K562 (cell line): ENCODE data around the gene IL17RC. TPM values are rescaled to one million over a fixed set of nuclear protein-coding genes. Genes with fewer than 3 reads are reported as not detected.

ENCODE experiments used
- CBFA2T2 ChIP-seq: fragments of 450-650 bp; conservative IDR thresholded peaks from 2 replicates; pipeline ENCODE4 v1.6.1; 2017; ENCODE audit warnings: mild to moderate bottlenecking
- CBX1 ChIP-seq: sonication (generic); IDR thresholded peaks from 2 replicates; pipeline ENCODE4 v1.6.1; 2016; ENCODE audit warnings: antibody characterized with exemption, low read depth, mild to moderate bottlenecking
- CREB1 ChIP-seq, 2 experiments: sonication (generic) in 1 of 2; formaldehyde crosslinking in 1 of 2; IDR thresholded peaks; 2 replicates each; pipeline versions ENCODE4 v1.6.1 to v1.8.0; 2012 to 2022; ENCODE audit warnings: inconsistent platforms in 1 of 2, mild to moderate bottlenecking in 1 of 2, missing genetic modification reagents in 1 of 2, moderate library complexity in 1 of 2
- RBBP5 ChIP-seq: fragments of 200-600 bp; sonication (generic); IDR thresholded peaks from 2 replicates; pipeline ENCODE4 v1.6.1; 2012; ENCODE audit warnings: borderline replicate concordance, mild to moderate bottlenecking, low read length, control low read depth, inconsistent platforms; ENCODE audit not compliant: insufficient read depth, poor library complexity, severe bottlenecking
- YY1 ChIP-seq, 3 experiments: IDR thresholded peaks; 2 replicates each; pipeline ENCODE4 v1.6.1; 2011; ENCODE audit warnings: low read length in 2 of 3, mild to moderate bottlenecking in 2 of 3, moderate library complexity in 2 of 3, borderline replicate concordance in 1 of 3, control low read depth in 1 of 3, low read depth in 1 of 3; ENCODE audit not compliant: insufficient read depth in 3 of 3, insufficient replicate concordance in 2 of 3, control insufficient read depth in 1 of 3, insufficient read length in 1 of 3; ENCODE audit errors: extremely low read depth in 1 of 3
- ZC3H4 ChIP-seq: sonication (generic); formaldehyde crosslinking; IDR thresholded peaks from 2 replicates; pipeline ENCODE4 v1.9.0; 2021; ENCODE audit warnings: missing genetic modification reagents, borderline replicate concordance
- polyA plus RNA-seq, 8 experiments: library from polyadenylated mRNA; depleted of rRNA in 4 of 8; stranded (reverse) in 5 of 8; unstranded in 3 of 8; fragments of >200 nt; fragmentation: Nextera tagmentation in 2 of 8; fragmentation: Illumina TruSeq in 1 of 8; extraction: Ambion mirVana in 2 of 8; extraction: Trizol in 1 of 8; gene quantifications; 2 replicates each; pipeline versions ENCODE4 v1.2.1 to v1.2.3, GENCODE V29; 2011 to 2014; ENCODE audit warnings: inconsistent platforms in 1 of 8, missing spikeins in 1 of 8
- total RNA-seq, 7 experiments: library from RNA; depleted of rRNA in 6 of 7; stranded (reverse); fragments of >200 nt in 6 of 7; fragmentation: Illumina TruSeq in 2 of 7; extraction: Trizol in 2 of 7; gene quantifications; 2 replicates each; pipeline versions ENCODE4 v1.2.1 to v1.2.3, GENCODE V29; 2011 to 2021; ENCODE audit warnings: low replicate concordance in 1 of 7
- TF ChIP-seq, protein P1 (sequence below): fragments of 250-450 bp; sonication (Bioruptor Pico); IDR thresholded peaks from 2 replicates; pipeline ENCODE4 v1.4.0; 2020
- TF ChIP-seq, protein P2 (sequence below): sonication (generic); formaldehyde crosslinking; IDR thresholded peaks from 2 replicates; pipeline ENCODE4 v1.8.1; 2022; ENCODE audit warnings: missing genetic modification reagents
- TF ChIP-seq, protein P3 (sequence below): fragments of 450-650 bp; formaldehyde crosslinking; IDR thresholded peaks from 2 replicates; pipeline ENCODE4 v1.4.0; 2020; ENCODE audit warnings: mild to moderate bottlenecking, moderate library complexity
- TF ChIP-seq, protein P4 (sequence below): fragments of 450-650 bp; IDR thresholded peaks from 2 replicates; pipeline ENCODE4 v1.6.1; 2016; ENCODE audit warnings: antibody characterized with exemption
- TF ChIP-seq, protein P5 (sequence below): fragments of 250-450 bp; sonication (Bioruptor Pico); IDR thresholded peaks from 2 replicates; pipeline ENCODE4 v1.5.0; 2021
- TF ChIP-seq, protein P6 (sequence below): fragments of 450-650 bp; IDR thresholded peaks from 2 replicates; pipeline ENCODE4 v1.6.1; 2017; ENCODE audit warnings: antibody characterized with exemption, mild to moderate bottlenecking

The IL17RC gene
- total and polyA plus RNA-seq, 9 of the 15 experiments (the other 6 are each of a cell fraction or from before 2014, with no cell fraction given), result 0.15 to 11.4 (median 7.1) TPM; not detected in 1

DNA sequence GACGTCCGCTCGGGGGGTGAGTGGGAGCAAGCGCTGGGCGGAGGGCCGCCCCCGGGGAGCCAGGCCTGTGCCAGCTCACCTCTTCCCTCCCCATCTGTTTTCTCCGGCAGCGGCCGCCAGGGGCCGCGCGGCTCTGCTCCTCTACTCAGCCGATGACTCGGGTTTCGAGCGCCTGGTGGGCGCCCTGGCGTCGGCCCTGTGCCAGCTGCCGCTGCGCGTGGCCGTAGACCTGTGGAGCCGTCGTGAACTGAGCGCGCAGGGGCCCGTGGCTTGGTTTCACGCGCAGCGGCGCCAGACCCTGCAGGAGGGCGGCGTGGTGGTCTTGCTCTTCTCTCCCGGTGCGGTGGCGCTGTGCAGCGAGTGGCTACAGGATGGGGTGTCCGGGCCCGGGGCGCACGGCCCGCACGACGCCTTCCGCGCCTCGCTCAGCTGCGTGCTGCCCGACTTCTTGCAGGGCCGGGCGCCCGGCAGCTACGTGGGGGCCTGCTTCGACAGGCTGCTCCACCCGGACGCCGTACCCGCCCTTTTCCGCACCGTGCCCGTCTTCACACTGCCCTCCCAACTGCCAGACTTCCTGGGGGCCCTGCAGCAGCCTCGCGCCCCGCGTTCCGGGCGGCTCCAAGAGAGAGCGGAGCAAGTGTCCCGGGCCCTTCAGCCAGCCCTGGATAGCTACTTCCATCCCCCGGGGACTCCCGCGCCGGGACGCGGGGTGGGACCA is 16.1 kb downstream of the IL17RC start (continued):
- TF ChIP-seq, protein P1, sequence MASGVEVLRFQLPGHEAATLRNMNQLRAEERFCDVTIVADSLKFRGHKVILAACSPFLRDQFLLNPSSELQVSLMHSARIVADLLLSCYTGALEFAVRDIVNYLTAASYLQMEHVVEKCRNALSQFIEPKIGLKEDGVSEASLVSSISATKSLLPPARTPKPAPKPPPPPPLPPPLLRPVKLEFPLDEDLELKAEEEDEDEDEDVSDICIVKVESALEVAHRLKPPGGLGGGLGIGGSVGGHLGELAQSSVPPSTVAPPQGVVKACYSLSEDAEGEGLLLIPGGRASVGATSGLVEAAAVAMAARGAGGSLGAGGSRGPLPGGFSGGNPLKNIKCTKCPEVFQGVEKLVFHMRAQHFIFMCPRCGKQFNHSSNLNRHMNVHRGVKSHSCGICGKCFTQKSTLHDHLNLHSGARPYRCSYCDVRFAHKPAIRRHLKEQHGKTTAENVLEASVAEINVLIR (CRISPR knock-in tag), result peak; percentile 54; the same call in 1 of the 2 replicates
- TF ChIP-seq, protein P2, sequence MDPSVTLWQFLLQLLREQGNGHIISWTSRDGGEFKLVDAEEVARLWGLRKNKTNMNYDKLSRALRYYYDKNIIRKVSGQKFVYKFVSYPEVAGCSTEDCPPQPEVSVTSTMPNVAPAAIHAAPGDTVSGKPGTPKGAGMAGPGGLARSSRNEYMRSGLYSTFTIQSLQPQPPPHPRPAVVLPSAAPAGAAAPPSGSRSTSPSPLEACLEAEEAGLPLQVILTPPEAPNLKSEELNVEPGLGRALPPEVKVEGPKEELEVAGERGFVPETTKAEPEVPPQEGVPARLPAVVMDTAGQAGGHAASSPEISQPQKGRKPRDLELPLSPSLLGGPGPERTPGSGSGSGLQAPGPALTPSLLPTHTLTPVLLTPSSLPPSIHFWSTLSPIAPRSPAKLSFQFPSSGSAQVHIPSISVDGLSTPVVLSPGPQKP (CRISPR knock-in tag), result no peak
- TF ChIP-seq YY1 (IDR thresholded peaks at IDR 0.05; ENCODE audit: borderline replicate concordance in 1 of 3, control insufficient read depth in 1 of 3, extremely low read depth in 1 of 3, insufficient read depth in 3 of 3, insufficient read length in 1 of 3, insufficient replicate concordance in 2 of 3, low read depth in 1 of 3, low read length in 2 of 3), result peak in 2 of 3 experiments; percentile 40 to 62
- TF ChIP-seq, protein P3, sequence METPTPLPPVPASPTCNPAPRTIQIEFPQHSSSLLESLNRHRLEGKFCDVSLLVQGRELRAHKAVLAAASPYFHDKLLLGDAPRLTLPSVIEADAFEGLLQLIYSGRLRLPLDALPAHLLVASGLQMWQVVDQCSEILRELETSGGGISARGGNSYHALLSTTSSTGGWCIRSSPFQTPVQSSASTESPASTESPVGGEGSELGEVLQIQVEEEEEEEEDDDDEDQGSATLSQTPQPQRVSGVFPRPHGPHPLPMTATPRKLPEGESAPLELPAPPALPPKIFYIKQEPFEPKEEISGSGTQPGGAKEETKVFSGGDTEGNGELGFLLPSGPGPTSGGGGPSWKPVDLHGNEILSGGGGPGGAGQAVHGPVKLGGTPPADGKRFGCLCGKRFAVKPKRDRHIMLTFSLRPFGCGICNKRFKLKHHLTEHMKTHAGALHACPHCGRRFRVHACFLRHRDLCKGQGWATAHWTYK (CRISPR knock-in tag), result peak; percentile 87; the same call in 1 of the 2 replicates
- peak; percentile 72 for TF ChIP-seq RBBP5
- peak; percentile 85 for TF ChIP-seq CREB1 (IDR thresholded peaks at IDR 0.05)
- TF ChIP-seq CREB1 (CRISPR knock-in tag; IDR thresholded peaks at IDR 0.05), result peak; percentile 83
- TF ChIP-seq, protein P4, sequence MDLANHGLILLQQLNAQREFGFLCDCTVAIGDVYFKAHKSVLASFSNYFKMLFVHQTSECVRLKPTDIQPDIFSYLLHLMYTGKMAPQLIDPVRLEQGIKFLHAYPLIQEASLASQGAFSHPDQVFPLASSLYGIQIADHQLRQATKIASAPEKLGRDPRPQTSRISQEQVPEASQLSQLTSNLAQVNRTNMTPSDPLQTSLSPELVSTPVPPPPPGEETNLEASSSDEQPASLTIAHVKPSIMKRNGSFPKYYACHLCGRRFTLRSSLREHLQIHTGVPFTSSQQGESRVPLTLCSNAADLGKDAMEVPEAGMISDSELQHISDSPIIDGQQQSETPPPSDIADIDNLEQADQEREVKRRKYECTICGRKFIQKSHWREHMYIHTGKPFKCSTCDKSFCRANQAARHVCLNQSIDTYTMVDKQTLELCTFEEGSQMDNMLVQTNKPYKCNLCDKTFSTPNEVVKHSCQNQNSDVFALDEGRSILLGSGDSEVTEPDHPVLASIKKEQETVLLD, result no peak
- 0 out of 2 replicates have a peak, but pooled peaks have one; percentile 8 for TF ChIP-seq CBFA2T2
- peak; percentile 97; the same call in 1 of the 2 replicates for TF ChIP-seq ZC3H4
- peak; percentile 89 for TF ChIP-seq CBX1
- TF ChIP-seq, protein P5, sequence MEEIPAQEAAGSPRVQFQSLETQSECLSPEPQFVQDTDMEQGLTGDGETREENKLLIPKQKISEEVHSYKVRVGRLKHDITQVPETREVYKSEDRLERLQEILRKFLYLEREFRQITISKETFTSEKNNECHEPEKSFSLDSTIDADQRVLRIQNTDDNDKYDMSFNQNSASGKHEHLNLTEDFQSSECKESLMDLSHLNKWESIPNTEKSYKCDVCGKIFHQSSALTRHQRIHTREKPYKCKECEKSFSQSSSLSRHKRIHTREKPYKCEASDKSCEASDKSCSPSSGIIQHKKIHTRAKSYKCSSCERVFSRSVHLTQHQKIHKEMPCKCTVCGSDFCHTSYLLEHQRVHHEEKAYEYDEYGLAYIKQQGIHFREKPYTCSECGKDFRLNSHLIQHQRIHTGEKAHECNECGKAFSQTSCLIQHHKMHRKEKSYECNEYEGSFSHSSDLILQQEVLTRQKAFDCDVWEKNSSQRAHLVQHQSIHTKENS (CRISPR knock-in tag), result no peak
- TF ChIP-seq, protein P6, sequence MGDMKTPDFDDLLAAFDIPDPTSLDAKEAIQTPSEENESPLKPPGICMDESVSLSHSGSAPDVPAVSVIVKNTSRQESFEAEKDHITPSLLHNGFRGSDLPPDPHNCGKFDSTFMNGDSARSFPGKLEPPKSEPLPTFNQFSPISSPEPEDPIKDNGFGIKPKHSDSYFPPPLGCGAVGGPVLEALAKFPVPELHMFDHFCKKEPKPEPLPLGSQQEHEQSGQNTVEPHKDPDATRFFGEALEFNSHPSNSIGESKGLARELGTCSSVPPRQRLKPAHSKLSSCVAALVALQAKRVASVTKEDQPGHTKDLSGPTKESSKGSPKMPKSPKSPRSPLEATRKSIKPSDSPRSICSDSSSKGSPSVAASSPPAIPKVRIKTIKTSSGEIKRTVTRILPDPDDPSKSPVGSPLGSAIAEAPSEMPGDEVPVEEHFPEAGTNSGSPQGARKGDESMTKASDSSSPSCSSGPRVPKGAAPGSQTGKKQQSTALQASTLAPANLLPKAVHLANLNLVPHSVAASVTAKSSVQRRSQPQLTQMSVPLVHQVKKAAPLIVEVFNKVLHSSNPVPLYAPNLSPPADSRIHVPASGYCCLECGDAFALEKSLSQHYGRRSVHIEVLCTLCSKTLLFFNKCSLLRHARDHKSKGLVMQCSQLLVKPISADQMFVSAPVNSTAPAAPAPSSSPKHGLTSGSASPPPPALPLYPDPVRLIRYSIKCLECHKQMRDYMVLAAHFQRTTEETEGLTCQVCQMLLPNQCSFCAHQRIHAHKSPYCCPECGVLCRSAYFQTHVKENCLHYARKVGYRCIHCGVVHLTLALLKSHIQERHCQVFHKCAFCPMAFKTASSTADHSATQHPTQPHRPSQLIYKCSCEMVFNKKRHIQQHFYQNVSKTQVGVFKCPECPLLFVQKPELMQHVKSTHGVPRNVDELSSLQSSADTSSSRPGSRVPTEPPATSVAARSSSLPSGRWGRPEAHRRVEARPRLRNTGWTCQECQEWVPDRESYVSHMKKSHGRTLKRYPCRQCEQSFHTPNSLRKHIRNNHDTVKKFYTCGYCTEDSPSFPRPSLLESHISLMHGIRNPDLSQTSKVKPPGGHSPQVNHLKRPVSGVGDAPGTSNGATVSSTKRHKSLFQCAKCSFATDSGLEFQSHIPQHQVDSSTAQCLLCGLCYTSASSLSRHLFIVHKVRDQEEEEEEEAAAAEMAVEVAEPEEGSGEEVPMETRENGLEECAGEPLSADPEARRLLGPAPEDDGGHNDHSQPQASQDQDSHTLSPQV, result peak; percentile 92
